HG02759 (cell line): ENCODE data around the gene ADAMTS7.
A peak's percentile ranks its signal among the peaks of the same experiment; 100 is the strongest.
"Not testable (repeated sequence)": the region's sequence is repeated elsewhere in the genome, so short reads cannot be mapped to it uniquely, and the experiment has no call there.

Experiments
- ATAC-seq: cut with Tn5 transposase; IDR thresholded peaks from one replicate; pipeline ENCODE4 v1.9.1; 2021; ENCODE audit warnings: mild to moderate bottlenecking, moderate library complexity; ENCODE audit not compliant: unreplicated experiment

ADAMTS7 gene

GRCh38 chr15:78811124-78811824 is at the start of gene ADAMTS7:
TSS of gene ADAMTS7 (minus strand) at chr15:78811464. CDS start at chr15:78811220, 244 bp downstream.
- ATAC-seq, result peak; percentile 70

- ATAC-seq, result peak; percentile 83
Measured at GRCh38 chr15:78859971-78860719, 48.9 kb upstream of the ADAMTS7 start.

GRCh38 chr15:78855746-78856145 is 44.5 kb upstream of the ADAMTS7 start:
- ATAC-seq, result no peak

GRCh38 chr15:78854833-78855372 is 43.6 kb upstream of the ADAMTS7 start:
- no peak for ATAC-seq

GRCh38 chr15:78853500-78853899 is 42.2 kb upstream of the ADAMTS7 start:
- ATAC-seq, result no peak

- no peak for ATAC-seq
Measured at GRCh38 chr15:78850941-78851755, 39.9 kb upstream of the ADAMTS7 start.

- ATAC-seq, result no peak
Measured at GRCh38 chr15:78850352-78850751, 39.1 kb upstream of the ADAMTS7 start.

GRCh38 chr15:78847387-78847906 is 36.2 kb upstream of the ADAMTS7 start:
- ATAC-seq, result not testable (repeated sequence)

- not testable (repeated sequence) for ATAC-seq
Measured at GRCh38 chr15:78846906-78847305, 35.6 kb upstream of the ADAMTS7 start.

- ATAC-seq, result no peak
Measured at GRCh38 chr15:78842519-78842918, 31.3 kb upstream of the ADAMTS7 start.

GRCh38 chr15:78841891-78842290 is 30.6 kb upstream of the ADAMTS7 start:
- no peak for ATAC-seq

GRCh38 chr15:78841376-78841706 is 30.1 kb upstream of the ADAMTS7 start:
- ATAC-seq, result no peak

GRCh38 chr15:78840661-78841375 is 29.6 kb upstream of the ADAMTS7 start:
- ATAC-seq, result no peak

GRCh38 chr15:78839151-78839550 is 27.9 kb upstream of the ADAMTS7 start:
- ATAC-seq, result not testable (repeated sequence)

- no peak for ATAC-seq
Measured at GRCh38 chr15:78838489-78838888, 27.2 kb upstream of the ADAMTS7 start.

GRCh38 chr15:78837543-78837942 is 26.3 kb upstream of the ADAMTS7 start:
- no peak for ATAC-seq

- no peak for ATAC-seq
Measured at GRCh38 chr15:78837131-78837530, 25.9 kb upstream of the ADAMTS7 start.

GRCh38 chr15:78836333-78836732 is 25.1 kb upstream of the ADAMTS7 start:
- ATAC-seq, result no peak

- no peak for ATAC-seq
Measured at GRCh38 chr15:78831229-78832207, 20.3 kb upstream of the ADAMTS7 start.
